Endometrium (tissue), 2 donors: ENCODE measurements around the gene ZC3H15.
A peak's percentile ranks its signal among the peaks of the same experiment; 100 is the strongest.

Experiments used
- FAIRE-seq: peaks from 2 replicates; lab custom pipeline; 2012; peaks lifted over from hg19 to GRCh38; lab: Jason Lieb, UNC
- donor health status: control.
- donor health status: control.

Gene ZC3H15

DNA sequence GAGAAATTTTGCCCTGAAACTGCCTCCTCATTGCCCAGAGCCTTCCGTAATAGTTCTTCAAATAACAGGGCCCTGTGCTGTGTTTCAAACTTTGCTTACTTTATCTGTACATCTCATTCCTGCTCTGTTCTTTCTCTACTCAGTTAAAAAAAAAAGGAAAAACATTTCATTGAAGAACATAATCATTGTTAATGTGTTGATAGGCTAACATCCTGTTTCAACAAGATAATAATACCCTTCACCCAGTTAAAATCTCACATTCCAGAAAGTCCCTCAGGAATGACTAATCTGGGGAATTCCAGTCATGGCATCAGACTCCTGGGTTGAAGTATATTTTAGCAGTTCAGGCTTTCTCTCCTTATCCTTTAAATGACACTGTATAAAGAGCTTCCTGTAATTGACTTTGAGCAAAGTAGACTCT lies 58.2 kb downstream of the ZC3H15 start:
- FAIRE-seq: peak; percentile 87

DNA sequence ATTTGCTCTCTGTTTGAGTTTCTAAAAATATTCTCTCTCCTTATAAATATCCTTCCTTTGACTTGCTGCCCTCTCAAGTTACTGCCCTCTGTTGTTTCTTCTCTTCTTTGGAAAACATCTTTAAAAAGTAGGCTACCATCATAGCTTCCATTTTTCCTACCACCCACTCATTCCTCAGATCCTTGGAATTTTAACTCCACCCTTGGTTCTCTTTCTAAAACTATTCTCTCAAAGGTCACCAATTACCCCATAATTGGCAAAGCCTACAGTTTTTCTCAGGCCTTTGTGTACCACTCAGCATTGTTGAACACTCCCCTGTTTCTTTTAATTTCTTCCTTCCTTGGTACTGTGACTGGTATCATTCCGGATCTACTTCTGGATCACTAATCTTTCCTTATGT lies 60.8 kb downstream of the ZC3H15 start:
- FAIRE-seq: no peak

DNA sequence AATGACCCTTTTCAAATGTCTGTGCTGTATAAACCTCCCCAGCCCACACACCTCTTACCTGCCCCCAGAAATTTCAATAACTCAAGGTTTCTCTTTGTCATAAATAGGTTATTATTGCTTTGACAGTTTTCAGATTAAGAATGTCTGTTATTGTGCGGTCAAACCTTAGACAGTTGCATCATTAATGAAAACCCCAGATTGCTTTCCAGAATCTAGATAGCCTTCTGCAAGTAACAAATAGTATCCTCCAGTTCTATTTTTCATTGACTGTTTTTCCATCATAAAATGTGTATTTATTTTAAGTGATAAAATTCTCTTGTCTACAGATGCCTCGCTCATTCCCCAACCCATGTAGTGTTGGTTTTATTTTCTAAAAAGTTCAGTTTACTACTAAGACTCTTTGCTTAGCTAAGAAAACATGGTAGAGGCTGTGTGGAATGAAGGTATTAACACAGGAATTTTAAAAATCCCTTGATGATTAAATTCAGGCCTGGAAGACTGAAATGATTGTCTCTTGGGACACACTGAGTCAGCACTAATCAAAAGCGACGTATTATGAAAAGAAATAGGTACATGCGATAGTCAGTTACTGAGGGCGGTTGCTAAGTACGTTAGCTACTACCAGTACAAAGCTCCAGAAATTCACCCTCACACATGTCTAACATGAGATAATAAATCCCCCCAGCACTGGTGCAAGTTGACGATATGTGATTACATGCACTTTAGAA lies 65.4 kb downstream of the ZC3H15 start:
- no peak for FAIRE-seq

GRCh38 chr2:186554429-186554828 lies 68.4 kb downstream of the ZC3H15 start:
- FAIRE-seq: no peak

GRCh38 chr2:186554850-186555671 lies 69.0 kb downstream of the ZC3H15 start:
- FAIRE-seq: no peak

GRCh38 chr2:186558512-186559276 lies 72.6 kb downstream of the ZC3H15 start:
- no peak for FAIRE-seq
